OCI-LY3 (cell line): ENCODE data around the gene ETDC.

ENCODE experiments used
- EZH2phosphoT487 ChIP-seq: fragments of 200-600 bp; shearing (Covaris generic); IDR thresholded peaks from 2 replicates; pipeline ENCODE4 v1.6.1; 2018; ENCODE audit warnings: antibody characterized with exemption, mixed run types, low read depth
- TF ChIP-seq, protein P1 (sequence below): fragments of 200-600, 300-600 bp; sonication (generic); IDR thresholded peaks from 2 replicates; pipeline ENCODE4 v1.5.1; 2014; ENCODE audit warnings: antibody characterized with exemption, low read length, low read depth

DNA sequence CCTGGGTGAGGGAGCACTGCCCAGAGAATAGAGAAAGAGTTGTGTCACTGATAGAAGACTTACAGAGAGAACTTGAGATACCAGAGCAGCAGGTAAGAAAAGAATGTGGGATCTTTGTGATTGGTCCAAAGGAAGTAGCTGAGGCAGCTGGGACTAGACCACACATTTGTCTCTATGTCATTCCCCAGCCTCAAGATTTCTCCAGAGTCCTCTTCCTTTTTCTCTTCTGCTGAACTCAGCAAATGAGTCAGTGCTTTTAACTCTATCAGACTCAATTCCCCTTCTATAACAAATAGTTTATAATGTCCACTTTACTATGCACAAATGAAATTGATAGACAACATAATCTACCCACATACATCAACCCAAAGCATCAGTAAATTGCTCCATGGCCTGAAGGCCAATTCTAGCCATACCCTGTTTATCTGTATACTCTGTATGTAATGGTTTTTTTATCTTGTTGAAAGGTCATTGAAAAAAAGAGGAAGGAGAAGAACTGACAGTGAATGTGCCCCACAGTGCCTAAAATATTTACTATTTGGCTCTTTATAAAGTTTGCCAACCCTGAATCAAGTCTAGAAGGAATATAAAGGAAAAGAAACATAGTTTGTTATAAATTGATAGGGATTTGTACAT is 38.2 kb downstream of the ETDC start:
- TF ChIP-seq, protein P1, sequence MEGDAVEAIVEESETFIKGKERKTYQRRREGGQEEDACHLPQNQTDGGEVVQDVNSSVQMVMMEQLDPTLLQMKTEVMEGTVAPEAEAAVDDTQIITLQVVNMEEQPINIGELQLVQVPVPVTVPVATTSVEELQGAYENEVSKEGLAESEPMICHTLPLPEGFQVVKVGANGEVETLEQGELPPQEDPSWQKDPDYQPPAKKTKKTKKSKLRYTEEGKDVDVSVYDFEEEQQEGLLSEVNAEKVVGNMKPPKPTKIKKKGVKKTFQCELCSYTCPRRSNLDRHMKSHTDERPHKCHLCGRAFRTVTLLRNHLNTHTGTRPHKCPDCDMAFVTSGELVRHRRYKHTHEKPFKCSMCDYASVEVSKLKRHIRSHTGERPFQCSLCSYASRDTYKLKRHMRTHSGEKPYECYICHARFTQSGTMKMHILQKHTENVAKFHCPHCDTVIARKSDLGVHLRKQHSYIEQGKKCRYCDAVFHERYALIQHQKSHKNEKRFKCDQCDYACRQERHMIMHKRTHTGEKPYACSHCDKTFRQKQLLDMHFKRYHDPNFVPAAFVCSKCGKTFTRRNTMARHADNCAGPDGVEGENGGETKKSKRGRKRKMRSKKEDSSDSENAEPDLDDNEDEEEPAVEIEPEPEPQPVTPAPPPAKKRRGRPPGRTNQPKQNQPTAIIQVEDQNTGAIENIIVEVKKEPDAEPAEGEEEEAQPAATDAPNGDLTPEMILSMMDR, result no peak
- no peak for TF ChIP-seq EZH2phosphoT487
